NT2/D1 (cell line): ENCODE results near the gene ALLC.

Experiments used
- YY1 ChIP-seq: IDR thresholded peaks from 2 replicates; pipeline ENCODE4 v1.6.1; 2011; ENCODE audit not compliant: insufficient read length, insufficient read depth
- ZNF274 ChIP-seq: IDR thresholded peaks from 2 replicates; pipeline ENCODE4 v1.6.1; 2011; ENCODE audit warnings: mild to moderate bottlenecking, low read depth, low read length

DNA sequence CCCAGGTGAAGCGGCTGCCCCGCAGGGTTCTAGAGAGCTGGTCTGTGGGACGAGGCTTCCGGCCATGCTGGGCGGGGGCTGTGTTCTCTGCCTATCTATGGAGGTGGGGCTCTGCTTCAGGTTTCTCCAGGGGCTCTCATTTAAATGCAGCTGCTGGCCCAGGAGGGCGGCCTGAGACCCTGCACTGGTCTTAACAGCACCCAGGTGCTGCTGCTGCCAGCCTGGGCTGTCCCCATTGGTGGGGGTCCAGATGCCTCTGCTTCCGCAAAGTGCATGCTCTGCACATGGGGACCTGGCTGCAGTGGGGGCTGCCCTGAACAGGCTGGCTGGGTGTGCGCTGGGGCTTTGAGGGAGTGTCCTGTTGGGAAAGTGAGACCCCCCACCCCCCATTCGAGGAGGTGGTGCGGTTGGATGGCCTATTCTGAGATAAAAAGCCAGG, 29.7 kb upstream of the ALLC start:
- no peak for TF ChIP-seq YY1
- TF ChIP-seq ZNF274 = no peak
